HG03135 (cell line): ENCODE data around the gene CACNA1B.

ENCODE experiments used
- ATAC-seq: cut with Tn5 transposase; IDR thresholded peaks from one replicate; pipeline ENCODE4 v1.9.1; 2021; ENCODE audit warnings: mild to moderate bottlenecking, moderate library complexity; ENCODE audit not compliant: unreplicated experiment

The CACNA1B gene

DNA sequence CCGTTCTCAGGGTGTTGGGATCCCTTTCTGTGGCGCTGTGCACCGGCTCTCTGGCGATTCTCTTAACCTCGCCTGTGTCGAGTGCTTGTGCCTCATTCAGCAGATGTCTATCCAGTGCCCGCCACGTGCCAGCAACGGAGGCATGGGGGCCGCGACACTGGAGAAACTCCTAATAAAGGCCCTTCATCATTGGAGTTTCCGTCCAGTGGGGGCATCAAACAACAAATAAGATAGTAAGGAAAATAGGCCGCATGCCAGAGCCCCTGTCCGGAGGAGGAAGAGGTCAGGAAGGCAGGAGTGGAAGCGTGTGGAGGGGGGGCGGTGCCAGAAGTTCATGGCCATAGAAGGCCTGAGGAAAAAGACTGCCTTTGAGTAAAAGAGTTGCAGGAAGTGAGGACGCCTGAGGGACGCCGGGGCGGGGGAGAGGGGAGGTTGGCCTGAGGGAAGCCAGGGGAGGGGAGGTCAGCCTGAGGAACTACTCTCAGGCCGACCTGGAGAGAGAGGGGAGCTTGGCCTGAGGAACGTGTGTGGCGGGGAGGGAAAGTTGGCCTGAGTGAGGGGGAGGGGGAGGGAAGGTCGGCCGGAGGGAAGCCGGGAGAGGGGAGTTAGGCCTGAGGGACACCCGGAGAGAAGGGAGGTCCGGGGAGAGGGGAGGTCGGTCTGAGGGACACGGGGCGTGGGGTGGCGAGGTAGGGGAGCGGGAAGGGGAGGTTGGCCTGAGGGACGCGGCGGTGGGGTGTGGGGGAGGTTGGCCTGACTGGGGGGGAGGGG lies 82.2 kb downstream of the CACNA1B start:
- no peak for ATAC-seq

DNA sequence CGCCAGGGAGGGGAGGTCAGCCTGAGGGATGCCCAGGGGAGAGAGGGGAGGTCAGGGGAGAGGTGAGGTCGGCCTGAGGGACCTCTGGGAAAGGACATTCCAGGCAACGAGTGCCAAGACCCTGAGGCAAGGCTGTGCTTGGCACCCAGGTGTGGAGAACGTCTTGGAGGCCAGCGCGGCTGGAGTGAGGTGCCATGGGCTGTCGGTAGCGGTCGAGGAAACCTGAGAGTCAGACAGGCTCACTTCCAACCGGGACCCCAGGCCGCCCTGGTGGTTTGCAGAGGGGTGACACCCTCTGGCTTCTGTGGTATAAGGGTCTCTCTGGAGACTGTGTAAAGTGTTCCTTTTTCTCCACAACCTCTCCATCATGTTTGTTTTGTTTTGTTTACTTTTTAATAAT lies 82.9 kb downstream of the CACNA1B start:
- ATAC-seq: no peak

DNA sequence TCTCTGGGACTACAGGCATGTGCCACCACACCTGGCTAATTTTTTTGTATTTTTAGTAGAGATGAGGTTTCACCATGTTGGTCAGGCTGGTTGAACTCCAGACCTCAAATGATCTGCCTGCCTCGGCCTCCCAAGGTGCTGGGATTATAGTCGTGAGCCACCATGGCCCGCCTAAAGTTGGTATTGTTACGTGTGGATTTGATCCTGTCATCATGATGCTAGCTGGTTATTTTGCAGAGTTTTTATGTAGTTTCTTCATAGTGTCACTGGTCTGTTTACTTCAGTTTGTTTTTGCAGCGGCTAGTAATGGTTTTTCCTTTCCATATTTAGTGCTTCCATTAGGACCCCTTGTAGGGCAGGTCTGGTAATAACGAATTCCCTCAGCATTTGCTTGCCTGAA lies 85.9 kb downstream of the CACNA1B start:
- no peak for ATAC-seq

DNA sequence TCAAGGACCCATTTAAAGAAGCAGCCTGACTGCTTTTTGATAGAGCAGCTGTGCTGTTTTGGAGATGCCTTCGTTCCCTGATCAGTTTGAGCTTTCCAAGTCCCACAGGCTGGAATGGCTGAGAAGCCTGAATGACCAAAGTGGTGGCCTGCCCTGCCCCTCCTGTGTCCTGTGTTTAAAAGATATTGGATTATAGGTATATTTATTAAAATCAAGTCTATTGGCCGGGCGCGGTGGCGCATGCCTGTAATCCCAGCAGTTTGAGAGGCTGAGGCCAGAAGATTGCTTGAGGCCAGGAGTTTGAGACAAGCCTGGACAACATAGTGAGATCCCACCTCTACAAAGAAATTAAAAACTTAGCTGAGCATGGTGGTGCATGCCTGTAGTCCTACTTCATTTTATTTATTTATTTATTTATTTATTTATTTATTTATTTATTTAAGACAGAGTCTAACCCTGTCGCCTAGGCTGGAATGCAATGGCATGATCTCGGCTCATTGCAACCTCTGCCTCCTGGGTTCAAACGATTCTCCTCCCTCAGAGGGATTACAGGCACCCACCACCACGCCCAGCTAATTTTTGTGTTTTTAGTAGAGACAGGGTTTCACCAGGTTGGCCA lies 87.7 kb downstream of the CACNA1B start:
- no peak for ATAC-seq

DNA sequence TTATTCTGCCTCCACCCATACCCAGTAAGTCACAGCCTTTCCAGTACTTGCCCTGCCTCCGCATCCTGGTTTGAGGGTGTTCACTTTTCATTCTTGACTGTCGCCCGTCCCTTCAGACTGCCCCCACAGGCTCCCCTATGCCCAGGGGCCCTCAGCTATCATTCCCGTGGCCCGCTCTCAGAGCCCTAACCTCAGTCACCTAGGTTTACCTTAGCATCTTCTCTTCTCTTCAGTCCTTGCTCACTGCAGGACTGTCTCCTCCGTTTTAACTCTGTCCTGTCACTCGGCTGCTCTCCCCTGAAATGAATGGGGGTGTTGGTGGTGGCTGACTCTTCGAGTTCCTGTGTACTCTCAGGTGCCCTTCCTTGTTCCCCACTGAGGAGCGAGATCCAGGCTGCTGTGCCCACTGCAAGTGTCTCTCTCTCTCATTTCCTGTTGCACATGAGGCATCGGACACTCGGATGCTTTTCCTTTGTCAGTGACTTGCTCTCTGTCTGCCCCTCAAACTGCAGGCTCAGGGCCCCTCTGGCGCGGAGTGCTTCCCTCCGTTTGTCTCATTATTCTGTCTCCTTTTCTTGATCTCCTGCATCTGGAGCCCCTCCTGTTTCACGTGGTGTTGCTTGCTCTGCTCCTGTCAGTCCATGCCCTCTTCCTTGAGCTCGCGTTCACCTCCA lies 89.8 kb downstream of the CACNA1B start:
- ATAC-seq: no peak

DNA sequence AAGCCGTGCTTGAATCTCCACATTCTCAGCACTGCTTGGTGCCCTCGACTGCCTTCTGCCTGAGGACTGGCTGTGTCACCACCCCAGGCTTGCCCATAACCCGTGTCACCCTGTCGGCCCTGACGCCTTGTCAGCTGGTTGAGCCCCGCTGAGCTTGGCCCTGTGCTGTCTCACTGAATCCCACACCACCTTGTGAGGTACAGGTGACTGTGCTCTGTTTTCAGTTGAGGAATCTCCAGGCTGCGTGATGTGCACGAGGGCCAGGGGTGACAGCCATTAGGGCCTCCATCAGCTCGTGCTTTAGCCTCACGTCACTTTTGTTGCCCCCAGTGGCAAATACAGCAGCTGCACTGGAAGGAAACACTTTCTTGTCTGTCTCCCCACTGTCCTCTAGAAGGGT lies 90.7 kb downstream of the CACNA1B start:
- no peak for ATAC-seq

DNA sequence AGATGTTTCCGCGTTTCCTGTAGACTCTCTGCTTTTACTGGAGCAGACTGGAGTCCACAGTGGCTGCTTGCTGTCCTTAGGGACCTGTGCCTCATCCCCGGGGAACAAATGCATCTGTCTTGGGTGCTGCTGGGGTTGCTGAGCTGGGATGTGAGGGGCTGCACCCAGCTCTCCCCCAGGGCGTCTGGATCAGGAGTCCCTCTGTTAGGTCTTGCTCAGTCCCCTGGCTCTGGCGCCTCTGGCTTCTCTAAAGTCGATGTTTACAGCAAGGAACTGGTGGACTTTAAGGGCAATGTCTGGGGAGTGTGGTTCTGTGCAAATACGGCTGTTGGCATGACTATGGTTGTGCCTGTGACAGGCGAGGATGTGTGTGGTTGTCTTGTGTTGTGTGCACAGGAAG lies 91.4 kb downstream of the CACNA1B start:
- ATAC-seq: no peak

DNA sequence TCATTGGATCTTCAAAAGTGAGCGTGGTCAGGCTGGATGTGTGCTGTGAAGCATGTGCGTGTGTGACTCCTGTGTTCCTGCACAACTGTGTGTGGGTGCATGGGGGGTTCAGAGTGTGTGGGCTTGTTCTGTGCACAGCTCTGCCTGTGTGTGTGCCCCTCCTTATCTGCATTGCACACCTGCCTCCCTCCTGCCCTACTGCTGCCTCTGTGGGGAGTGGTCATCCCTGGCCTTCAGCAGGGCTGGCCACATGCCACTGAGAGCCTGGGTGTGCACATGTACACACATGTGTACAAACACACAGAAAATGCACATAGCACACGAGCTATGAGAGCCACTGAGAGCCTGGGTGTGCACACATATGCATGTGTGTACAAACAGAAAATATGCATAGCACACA lies 92.1 kb downstream of the CACNA1B start:
- no peak for ATAC-seq

DNA sequence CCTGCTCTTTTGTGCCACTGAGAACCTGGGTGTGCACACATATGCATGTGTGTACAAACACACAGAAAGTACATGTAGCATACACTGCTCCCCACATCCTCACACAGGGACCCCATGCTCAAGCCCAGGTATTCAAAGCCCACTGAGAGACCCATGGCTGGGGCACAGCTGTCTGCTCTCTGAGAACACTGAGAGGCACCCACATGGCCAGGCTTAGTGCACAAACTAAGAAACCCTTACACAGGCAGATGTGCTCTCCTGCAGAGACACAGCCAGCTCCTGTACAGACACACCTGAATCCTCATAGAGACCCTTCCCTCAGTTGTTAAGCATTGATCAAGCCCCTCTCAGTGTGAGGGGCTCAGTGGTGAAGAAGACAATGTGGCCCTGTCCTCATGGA lies 92.5 kb downstream of the CACNA1B start:
- ATAC-seq: no peak

DNA sequence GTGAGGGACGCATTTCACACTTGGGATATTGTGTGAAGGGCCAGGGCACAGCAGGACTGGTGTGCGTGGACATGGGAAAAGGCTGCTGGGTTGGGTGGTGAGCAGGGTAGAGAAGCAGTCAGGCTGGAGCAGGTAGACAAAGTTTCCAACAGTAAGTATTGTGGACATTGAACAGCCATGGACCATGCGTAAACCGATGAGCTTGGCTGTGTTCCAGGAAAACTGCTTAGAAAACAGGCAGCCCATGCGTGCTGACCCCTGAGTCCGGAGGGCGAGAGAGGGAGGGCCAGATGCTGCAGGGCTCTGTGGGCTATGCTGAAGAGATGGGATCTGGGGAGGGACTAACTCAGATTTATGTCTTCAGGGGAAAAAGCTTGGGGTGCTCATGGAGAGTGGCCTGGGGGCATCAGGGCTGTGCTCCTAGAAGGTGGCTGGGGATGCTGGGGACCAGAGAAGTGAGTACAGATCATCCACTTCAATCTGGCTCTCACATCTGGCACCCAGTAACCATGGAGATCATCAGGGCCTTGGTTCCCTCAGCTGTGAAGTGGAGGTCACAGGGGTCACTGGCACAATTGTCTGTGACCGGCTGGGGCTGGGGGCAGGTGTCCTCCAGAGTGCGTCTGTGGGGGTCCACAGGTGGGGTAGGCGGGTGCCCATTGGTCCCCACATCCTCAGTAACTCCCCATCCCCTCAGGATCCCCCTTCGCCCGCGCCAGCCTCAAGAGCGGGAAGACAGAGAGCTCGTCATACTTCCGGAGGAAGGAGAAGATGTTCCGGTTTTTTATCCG lies 93.3 kb downstream of the CACNA1B start:
- ATAC-seq: no peak

DNA sequence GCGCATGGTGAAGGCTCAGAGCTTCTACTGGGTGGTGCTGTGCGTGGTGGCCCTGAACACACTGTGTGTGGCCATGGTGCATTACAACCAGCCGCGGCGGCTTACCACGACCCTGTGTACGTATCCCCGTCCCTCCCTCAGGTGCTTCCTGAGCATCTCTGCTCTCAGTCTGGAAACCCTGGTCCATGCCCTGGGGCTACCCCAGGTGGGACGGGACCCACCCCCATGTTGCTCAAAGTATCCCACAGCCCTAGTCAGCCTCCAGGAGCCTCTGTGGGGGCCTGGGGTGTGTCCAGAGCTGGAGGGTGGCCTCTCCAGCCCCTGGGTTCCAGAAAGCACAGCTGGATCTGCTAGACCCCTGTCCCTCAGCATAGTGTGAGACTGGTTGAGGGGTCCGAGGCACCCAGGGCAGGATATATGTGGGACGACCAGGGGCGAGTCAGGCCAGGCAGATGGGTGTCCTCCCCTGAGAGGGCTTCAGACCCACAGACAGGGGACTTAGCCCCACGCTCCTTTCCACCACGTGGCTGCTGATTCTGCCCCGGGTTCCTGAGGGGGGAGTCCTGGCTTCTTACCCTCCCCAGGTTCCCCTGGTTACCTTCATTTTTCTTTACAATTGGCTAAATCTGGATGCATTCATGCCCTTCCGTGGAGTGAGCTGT lies 94.0 kb downstream of the CACNA1B start:
- ATAC-seq: no peak

DNA sequence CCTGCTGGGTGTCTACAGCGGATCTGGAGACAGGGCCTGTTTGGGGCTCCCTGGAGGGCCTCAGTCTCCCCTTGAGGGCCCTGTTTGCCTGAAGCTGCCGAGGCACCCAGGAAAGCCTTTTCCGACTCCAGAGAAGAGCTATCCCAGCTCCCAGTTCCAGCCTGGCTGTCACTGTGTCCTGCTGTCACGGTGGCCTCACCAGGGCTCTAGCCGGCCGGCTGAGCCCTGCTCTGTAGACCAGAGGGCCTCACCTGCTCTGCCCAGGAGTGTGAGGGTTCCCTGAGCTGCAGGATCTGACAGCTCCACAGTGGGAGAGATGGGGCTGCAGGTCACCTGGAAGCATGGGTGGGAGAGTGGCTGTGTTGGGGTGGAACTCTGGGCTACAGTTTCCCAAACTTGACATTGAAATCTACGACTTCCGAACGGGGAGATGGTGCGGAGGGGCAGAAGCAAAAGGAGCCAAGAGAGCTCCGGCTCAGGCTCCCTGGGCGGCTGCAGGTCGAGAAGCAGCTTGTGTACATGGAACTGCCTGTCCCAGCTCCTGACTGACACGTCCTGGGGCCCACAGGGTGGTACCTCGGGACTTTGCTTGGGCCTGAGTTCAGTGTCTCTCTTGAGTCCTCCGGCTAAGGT lies 94.9 kb downstream of the CACNA1B start:
- no peak for ATAC-seq

DNA sequence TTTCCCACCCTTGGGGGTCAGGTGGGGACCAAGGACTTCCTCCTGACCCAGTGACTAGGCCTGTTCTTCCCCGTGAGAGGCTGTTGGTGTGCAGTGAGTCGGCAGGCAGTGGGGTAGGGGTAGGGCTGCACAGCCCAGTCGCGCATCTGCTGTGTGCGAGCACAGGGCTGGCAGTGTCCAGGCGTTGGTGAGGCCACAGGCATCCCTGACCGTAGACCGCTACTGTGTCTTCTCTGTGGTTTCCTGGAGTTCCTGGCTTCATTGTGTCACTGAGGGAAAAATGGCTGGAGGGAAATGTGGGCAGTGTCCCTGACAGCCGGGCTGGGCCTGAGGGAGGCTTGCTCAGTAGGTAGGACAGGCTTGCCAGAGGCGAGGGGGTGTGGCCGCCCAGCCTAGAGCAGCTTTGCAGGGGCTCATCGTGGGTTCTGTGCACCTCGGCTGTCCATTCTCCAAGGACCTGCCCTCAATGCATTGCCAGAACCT lies 95.4 kb downstream of the CACNA1B start:
- ATAC-seq: no peak

DNA sequence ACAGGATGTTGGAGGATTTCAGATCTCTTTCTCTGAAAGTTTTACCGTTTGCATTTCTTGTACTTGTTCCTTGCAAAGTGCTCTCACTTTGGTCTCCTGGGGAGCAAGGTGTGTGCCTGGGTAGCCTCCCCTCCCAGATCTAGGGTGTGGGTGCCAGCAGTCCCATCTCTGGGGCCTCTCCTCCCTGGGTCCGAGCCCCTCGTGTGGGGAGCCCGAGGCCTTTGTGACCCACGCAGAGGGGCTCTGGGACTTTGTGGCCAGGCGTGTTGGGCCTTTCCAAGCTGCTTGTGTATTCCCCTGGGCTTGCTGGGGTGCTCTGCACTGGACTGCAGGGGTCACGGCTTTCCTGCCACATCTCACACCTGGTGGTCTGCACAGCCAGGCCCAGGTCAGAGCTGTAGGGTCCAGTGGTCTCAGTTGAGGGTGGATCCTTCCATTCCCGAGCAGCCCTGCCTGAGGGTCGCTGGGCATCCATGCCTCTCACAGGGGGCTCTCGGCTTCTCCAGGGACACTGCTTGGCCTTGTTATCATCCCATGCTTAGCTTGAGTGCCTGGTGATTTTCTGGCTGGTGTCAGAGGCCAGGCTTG lies 96.3 kb downstream of the CACNA1B start:
- ATAC-seq: no peak

DNA sequence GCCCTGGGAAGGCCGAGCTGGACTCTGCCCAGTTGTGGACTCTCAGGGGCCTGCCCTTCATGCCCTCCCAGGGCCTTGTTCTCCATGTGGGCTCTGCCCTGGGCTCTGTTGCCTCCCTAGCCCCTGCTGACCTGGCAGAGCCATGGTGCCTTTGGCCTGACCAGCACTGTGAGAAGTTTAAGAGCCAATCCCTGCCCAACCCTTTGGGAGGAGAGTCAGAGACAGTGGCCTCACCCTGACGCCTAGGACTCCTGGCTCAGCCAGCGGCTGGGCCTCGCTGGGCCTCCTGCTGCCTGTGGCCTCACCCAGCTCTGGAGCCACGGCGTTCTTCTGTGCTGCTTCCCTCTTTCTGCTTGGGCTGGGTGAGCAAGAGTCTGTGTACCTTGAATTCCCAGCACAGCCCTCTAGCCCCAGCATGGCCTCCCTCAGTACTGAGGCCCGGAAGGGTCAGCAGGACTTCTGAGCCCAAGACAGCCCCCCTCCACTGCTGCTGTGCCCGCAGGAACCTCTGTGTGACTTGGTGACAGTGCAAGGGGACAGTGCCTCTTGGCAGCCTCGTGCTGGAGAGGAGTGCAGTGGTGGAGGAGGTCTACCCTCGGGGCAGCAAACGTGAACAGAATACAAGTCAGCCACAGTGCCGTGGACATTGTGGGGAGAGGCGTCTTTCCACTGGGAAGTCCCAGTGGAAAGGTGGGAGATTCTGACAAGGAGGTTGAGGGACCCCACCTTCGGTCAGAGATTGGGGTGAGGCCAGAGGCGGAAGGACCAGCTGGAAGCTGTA lies 97.4 kb downstream of the CACNA1B start:
- ATAC-seq: no peak

DNA sequence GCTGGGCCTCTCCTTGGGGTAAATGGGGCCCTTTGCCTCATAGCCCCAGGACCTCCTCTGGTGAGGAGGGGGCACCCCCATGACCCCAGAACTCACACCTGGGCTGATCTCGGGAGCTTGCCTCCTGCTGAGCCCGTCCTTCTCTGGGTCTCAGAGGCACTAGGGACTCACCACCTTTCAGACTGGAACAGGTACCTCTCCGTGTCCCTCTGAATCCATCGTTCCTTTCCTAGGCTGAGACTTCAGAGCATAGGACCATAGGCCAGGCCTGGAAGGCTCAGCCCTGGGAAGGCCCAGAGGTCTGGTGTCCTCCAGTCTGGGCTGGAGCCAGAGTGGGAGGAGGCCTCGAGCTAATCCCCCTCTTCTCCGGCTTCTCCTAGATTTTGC lies 97.9 kb downstream of the CACNA1B start:
- no peak for ATAC-seq

DNA sequence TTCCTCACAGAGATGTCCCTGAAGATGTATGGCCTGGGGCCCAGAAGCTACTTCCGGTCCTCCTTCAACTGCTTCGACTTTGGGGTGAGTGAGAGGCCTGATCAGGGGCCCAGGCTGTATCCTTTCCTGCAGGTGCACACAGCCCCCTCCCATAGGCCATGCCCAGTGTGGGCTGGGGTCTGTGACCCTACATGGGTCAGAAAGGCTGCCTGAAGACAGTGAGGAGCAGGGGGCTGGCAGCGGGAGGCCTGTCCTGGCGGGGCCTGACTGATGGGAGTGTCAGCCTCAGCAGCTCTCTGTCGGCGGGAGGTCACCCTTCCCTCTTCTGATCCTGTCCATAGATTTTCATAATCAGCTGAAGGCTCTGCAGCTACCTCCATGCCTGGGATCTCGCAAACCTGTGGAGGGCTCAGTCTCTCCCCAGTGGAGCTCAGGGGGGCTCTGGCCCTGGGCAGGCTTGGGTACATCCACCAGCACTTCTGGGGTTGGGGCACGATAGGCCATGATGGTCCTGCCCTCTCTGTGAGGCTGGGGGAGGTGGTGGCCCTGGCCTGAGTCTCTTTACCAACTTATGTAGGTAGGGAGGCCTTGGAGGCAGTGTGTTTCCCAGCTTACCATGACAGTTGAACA lies 98.5 kb downstream of the CACNA1B start:
- ATAC-seq: no peak

DNA sequence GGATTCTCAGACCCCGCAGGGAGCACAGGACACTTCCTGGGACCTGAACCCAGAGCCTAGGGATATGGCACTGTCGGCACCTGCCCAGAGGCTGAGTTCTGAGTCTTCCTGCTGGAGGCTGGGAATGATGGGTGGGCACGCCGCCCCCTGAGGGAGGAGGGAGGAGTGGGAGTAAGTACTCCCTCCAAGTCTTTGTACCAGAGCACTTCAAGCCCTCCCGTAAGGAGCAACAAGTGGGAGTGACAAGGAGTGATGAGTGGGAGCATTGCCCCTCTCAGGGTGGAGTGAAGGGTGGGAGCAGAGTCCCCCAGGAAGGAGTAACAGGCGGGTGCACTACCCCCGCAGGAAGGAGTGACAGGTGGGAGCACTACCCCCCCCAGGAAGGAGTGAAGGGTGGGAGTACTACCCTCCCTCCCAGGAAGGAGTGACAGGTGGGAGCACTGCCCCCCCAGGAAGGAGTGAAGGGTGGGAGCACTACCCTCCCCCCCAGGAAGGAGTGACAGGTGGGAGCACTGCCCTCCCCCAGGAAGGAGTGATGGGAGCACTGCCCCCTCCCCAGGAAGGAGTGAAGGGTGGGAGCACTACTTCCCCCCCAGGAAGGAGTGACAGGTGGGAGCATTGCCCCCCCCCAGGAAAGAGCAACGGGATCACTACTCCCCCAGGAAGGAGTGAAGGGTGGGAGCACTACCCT lies 100.1 kb downstream of the CACNA1B start:
- ATAC-seq: no peak
